ENCODE measurements around the gene LY86.
A peak's percentile ranks its signal among the peaks of the same experiment; 100 is the strongest.
"Not testable (repeated sequence)": the region's sequence is repeated elsewhere in the genome, so short reads cannot be mapped to it uniquely, and the experiment has no call there.

Gene LY86

DNA sequence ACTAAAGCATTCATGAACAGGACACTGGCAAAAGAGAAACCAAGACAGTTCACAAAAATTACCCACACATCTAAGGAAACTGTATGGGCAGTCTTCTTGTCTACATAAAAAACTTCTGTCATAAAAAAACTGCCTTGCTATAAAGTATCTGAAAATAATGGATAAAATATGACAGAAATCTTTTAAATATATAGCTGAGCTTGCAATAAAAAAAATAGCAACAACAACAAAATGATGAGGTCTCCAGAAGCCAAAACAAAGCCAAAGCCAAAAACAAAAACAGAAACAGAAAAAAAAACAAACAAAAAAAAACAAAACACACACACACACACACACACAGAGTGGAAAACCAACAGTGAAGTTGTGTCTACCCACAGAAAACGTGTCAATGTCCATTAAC is 14.8 kb downstream of the LY86 start:
- Mint-ChIP-seq H3K36me3 (ENCODE audit: low read depth) (no peaks in the 10 kb centered on the region), H3K4me1 (peaks cover 37% of the 10 kb centered on the region), H3K9me3 (peaks cover 26% of the 10 kb centered on the region), H3K4me3 (no peak overlapping the region), H3K27ac (no peak overlapping the region), H3K27me3 (ENCODE audit: low read depth, poor library complexity) (peaks cover 3% of the 10 kb centered on the region)
- DNase-seq = no peak
- TF ChIP-seq, protein P1, sequence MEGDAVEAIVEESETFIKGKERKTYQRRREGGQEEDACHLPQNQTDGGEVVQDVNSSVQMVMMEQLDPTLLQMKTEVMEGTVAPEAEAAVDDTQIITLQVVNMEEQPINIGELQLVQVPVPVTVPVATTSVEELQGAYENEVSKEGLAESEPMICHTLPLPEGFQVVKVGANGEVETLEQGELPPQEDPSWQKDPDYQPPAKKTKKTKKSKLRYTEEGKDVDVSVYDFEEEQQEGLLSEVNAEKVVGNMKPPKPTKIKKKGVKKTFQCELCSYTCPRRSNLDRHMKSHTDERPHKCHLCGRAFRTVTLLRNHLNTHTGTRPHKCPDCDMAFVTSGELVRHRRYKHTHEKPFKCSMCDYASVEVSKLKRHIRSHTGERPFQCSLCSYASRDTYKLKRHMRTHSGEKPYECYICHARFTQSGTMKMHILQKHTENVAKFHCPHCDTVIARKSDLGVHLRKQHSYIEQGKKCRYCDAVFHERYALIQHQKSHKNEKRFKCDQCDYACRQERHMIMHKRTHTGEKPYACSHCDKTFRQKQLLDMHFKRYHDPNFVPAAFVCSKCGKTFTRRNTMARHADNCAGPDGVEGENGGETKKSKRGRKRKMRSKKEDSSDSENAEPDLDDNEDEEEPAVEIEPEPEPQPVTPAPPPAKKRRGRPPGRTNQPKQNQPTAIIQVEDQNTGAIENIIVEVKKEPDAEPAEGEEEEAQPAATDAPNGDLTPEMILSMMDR (IDR thresholded peaks at IDR 0.05) = no peak

DNA sequence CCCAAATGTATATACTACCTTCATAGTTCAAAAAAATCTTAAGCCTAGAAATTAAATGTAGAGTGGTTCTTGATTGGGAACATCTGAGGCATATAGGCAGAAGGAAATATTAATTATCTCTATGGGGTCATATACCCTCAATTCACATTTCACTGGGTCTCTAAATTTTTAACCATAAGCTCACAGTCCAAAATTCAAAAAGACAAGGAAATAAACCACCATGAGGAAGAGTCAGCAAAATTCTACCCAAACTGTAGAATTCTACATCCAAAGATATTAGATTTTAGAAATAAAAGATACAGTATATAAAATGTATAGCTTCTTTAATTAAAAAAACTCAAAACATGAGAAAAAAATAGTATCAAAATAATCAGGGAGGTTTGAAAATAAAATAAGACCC is 15.5 kb downstream of the LY86 start:
- no peak for DNase-seq
- TF ChIP-seq, protein P1 (IDR thresholded peaks at IDR 0.05) = no peak
- no peaks in the 10 kb centered on the region for H3K36me3 Mint-ChIP-seq (ENCODE audit: low read depth)
- no peak overlapping the region for H3K27ac Mint-ChIP-seq
- peaks cover 3% of the 10 kb centered on the region for H3K27me3 Mint-ChIP-seq (ENCODE audit: low read depth, poor library complexity)
- peaks cover 30% of the 10 kb centered on the region for H3K4me1 Mint-ChIP-seq
- peaks cover 26% of the 10 kb centered on the region for H3K9me3 Mint-ChIP-seq
- H3K4me3 Mint-ChIP-seq = no peak overlapping the region

DNA sequence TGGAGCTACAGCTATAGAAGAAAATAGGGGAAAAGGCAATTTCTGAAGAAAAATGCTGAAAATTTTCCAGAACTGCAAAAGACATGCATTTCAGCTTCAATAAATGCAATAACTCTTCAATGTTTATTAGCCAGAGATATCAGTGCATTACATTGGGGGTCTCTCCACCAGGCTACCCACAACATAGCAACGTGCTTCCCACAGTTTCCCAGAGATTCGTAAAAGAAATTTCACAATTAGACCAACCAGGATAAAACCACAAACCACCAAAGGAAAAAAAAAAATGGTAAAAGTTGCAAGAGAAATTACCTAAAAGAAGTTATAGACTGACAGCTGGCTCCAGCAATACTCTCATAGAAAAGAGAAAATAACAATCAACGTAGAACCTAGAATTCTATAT is 16.0 kb downstream of the LY86 start:
- Mint-ChIP-seq H3K27ac (no peak overlapping the region), H3K36me3 (ENCODE audit: low read depth) (no peaks in the 10 kb centered on the region), H3K9me3 (peaks cover 26% of the 10 kb centered on the region), H3K4me3 (no peak overlapping the region), H3K27me3 (ENCODE audit: low read depth, poor library complexity) (peaks cover 3% of the 10 kb centered on the region), H3K4me1 (peaks cover 25% of the 10 kb centered on the region)
- TF ChIP-seq, protein P1 (IDR thresholded peaks at IDR 0.05) = no peak
- no peak for DNase-seq

DNA sequence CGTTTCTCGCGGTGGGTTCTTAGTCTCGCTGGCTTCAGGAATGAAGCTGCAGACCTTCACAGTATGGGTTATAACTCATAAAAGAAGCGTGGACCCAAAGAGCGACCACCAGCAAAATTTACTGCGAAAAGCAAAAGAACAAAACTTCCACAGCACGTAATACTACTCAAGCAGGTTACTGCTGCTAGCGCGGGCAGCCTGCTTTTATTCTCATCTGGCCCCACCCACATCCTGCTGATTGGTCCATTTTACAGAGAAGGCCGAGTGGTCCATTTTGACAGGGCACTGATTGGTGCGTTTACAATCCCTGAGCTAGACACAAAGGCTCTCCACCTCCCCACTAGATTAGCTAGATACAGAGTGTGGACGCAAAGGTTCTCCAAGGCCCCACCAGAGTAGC is 17.4 kb downstream of the LY86 start:
- Mint-ChIP-seq H3K9me3 (peaks cover 26% of the 10 kb centered on the region), H3K27me3 (ENCODE audit: low read depth, poor library complexity) (peaks cover 3% of the 10 kb centered on the region), H3K4me1 (peaks cover 19% of the 10 kb centered on the region), H3K4me3 (no peak overlapping the region), H3K36me3 (ENCODE audit: low read depth) (no peaks in the 10 kb centered on the region), H3K27ac (no peak overlapping the region)
- TF ChIP-seq, protein P1 (IDR thresholded peaks at IDR 0.05) = no peak
- DNase-seq = no peak

DNA sequence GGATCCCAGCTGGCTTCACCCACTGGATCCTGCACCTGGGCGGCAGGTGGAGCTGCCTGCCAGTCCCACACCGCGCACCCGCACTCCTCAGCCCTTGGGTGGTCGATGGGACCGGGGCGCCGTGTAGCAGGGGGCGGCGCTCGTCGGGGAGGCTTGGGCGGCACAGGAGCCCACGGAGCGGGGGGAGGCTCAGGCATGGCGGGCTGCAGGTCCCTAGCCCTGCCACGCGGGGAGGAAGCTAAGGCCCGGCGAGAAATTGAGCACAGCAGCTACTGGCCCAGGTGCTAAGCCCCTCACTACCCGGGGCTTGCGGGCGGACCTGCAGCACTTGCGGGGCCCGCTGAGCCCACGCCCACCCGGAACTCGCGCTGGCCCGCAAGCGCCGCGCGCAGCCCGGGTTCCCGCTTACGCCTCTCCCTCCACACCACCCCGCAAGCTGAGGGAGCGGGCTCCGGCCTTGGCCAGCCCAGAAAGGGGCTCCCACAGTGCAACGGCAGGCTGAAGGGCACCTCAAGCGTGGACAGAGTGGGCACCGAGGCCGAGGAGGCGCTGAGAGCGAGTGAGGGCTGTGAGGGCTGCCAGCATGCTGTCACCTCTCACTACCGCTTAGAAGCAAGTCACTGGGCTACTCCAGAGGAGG is 18.0 kb downstream of the LY86 start:
- H3K27me3 Mint-ChIP-seq (ENCODE audit: low read depth, poor library complexity); DNase-seq; H3K36me3 Mint-ChIP-seq (ENCODE audit: low read depth); H3K4me3 Mint-ChIP-seq; H3K27ac Mint-ChIP-seq: not testable (repeated sequence)
- Mint-ChIP-seq H3K4me1 (peaks cover 14% of the 10 kb centered on the region), H3K9me3 (peaks cover 26% of the 10 kb centered on the region)

DNA sequence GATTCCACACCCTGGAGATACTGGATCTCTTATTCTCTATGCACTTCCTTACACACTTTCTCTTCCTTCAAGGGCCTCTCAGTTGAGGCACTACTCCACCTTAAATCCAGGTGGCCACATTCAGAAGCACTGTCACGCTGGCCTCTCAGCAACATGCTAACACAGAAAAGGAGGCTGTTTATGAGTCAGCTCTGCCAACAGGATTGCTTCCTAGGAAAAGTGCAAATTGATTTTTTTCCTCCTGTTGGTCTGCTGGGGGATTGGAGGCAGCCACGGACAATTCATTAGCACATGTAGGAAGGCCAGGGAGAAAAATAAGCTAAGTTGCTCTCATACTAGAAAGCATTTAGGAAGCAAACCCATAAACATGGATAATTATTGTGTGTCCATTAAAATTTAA is 20.9 kb downstream of the LY86 start:
- H3K36me3 Mint-ChIP-seq (ENCODE audit: low read depth) = no peaks in the 10 kb centered on the region
- DNase-seq = no peak
- H3K9me3 Mint-ChIP-seq = peaks cover 18% of the 10 kb centered on the region
- peaks cover 7% of the 10 kb centered on the region for H3K4me1 Mint-ChIP-seq
- TF ChIP-seq, protein P1 (IDR thresholded peaks at IDR 0.05) = no peak
- peaks cover 3% of the 10 kb centered on the region for H3K27me3 Mint-ChIP-seq (ENCODE audit: low read depth, poor library complexity)
- no peak overlapping the region for H3K4me3 Mint-ChIP-seq
- peak overlapping the region; percentile 58 for H3K27ac Mint-ChIP-seq
